ENCODE results near the gene KPTN.

The KPTN gene

DNA sequence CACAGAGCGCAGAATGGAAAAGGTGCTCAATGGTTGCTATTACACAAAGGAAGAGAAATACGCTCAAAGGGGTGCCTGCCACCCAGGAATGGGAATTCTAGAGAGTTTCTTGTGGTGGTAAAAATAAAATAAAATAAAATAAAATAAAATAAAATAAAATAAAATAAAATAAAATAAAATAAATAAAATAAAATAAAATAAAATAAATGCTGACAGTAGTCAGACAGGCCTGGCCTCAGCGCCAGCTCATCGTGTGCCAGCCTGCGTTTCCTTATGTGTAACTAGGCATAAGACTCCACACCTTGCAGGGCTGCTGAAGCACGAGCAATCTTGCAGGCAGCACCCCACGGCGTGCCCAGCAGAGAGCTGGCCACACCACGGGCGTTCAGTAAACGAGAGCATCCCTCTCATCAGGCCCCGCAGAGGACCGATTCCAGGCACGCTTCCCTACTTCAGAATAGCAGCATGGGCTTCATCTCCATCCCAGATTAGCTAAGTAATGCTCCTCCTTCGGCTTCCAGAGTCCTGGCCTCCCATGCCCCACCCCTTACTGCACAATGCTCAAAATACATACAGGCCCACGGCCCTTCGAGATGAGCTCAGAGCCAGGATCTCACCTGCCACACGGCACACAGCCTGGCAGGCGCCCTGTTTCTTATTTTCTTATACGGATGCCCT, 25.3 kb upstream of the KPTN start:
- DNase-seq (ENCODE audit: low read depth): no peak
- no peak for TF ChIP-seq CTCF (IDR thresholded peaks at IDR 0.05; ENCODE audit: insufficient read depth, low read depth, low read length, missing control alignments)
- no peak overlapping the region for H3K4me3 ChIP-seq (ENCODE audit: low read depth, low read length)

- no peak overlapping the region for H3K4me3 ChIP-seq (ENCODE audit: low read depth, low read length)
- TF ChIP-seq CTCF (IDR thresholded peaks at IDR 0.05; ENCODE audit: insufficient read depth, low read depth, low read length, missing control alignments): no peak
- no peak for DNase-seq (ENCODE audit: low read depth)
Observed at GRCh38 chr19:47508721-47509120, 24.7 kb upstream of the KPTN start.

DNA sequence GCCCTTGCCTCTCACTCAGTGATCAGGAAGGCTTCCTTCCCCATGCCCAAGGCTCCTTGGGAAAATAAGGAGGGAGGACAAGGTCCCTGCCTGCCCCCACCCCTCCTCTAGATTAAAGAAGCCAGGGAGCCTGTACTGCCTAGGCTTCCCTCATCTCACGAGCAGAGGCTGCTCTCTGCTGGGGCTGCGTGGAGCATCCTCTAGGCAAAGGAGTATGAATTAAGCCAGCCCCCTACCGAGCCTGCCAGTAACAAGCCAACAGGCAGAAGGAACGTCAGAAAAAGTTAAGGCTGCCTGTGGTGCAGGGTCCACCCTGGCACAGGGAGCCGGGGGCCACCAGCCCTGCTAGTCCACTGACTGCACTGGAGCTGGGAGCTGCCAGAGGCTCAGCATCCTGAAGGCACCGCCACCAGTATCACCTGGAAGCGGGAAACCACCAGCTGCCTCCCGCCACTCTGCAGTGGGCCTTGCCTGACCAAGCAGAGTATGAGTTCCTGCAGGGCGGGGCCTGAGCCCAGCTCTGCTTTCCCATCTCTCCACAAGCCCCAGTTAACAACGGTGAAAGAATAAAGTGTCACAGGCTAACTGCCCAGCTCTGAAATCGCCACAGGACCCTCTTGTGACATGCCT, 24.0 kb upstream of the KPTN start:
- no peak overlapping the region for H3K4me3 ChIP-seq (ENCODE audit: low read depth, low read length)
- no peak for DNase-seq (ENCODE audit: low read depth)
- TF ChIP-seq CTCF (IDR thresholded peaks at IDR 0.05; ENCODE audit: insufficient read depth, low read depth, low read length, missing control alignments): no peak

DNA sequence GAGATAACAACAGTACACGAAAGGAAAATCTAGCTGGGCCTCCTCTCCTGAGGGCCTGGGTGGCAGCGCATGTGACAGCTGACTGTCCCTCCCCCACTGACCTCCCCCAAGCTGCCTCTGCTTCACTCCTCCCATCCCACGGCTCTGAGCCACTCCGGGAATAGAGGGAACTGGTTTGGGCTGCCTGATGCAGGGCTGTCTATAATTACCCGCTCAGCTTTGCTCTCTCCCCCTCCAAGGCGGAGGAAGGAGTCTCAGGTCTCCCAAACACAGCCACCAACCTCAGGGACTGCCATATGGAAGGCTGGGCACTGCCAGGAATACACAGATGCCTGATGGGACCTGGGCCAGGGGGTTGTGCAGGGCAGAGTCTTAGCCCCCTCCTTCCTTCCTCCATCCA, 23.0 kb upstream of the KPTN start:
- H3K4me3 ChIP-seq (ENCODE audit: low read depth, low read length): no peak overlapping the region
- no peak for DNase-seq (ENCODE audit: low read depth)
- no peak for TF ChIP-seq CTCF (IDR thresholded peaks at IDR 0.05; ENCODE audit: insufficient read depth, low read depth, low read length, missing control alignments)

DNA sequence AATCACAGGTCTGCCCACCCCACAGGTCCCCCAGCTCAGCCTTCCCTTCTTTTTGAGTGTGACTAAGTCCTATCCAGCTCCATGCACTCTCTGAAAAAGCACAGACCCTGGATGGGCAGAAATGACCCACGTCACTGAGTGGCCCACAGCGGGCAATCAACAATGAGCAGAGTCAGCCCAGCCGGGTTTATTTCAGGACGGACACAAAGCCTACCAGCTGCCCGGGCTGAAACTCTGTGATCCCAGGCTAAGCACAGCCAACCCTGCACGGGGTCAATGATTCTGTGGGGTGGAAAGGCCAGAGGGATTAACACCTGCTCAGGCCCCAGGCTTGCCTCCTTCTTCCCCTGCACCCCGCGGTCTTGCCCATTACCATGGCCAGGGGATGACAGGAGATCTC, 22.4 kb upstream of the KPTN start:
- no peak for TF ChIP-seq CTCF (IDR thresholded peaks at IDR 0.05; ENCODE audit: insufficient read depth, low read depth, low read length, missing control alignments)
- H3K4me3 ChIP-seq (ENCODE audit: low read depth, low read length): no peak overlapping the region

GRCh38 chr19:47505506-47505905, 21.5 kb upstream of the KPTN start:
- H3K4me3 ChIP-seq (ENCODE audit: low read depth, low read length): no peak overlapping the region
- DNase-seq (ENCODE audit: low read depth): no peak
- no peak for TF ChIP-seq CTCF (IDR thresholded peaks at IDR 0.05; ENCODE audit: insufficient read depth, low read depth, low read length, missing control alignments)

More for the DNA sequence above, 22.4 kb upstream of the KPTN start:
- DNase-seq (ENCODE audit: low read depth): no peak

- DNase-seq (ENCODE audit: low read depth): no peak
- no peak for TF ChIP-seq CTCF (IDR thresholded peaks at IDR 0.05; ENCODE audit: insufficient read depth, low read depth, low read length, missing control alignments)
- H3K4me3 ChIP-seq (ENCODE audit: low read depth, low read length): no peak overlapping the region
Observed at GRCh38 chr19:47503826-47504150, 19.8 kb upstream of the KPTN start.
